Measurements from ENCODE around the gene SNF8.

Gene SNF8

GRCh38 chr17:48985436-48986245 lies 41.0 kb upstream of the SNF8 start:
- H3K36me3 ChIP-seq (ENCODE audit: low read length) = no peaks in the 10 kb centered on the region
- H3F3A ChIP-seq (ENCODE audit: insufficient read depth) = no peaks in the 10 kb centered on the region
- no peak overlapping the region for H2AFZ ChIP-seq (ENCODE audit: low read depth, low read length, severe bottlenecking)
- TF ChIP-seq EZH2phosphoT487 (conservative IDR thresholded peaks at IDR 0.05; ENCODE audit: low read length) (no peak), CTCF (IDR thresholded peaks at IDR 0.05; ENCODE audit: insufficient read depth, low read length, poor library complexity, severe bottlenecking) (no peak)
- H4K20me1 ChIP-seq (ENCODE audit: low read depth, low read length) = no peaks in the 10 kb centered on the region
- H3K4me3 ChIP-seq (ENCODE audit: insufficient read depth, low read length, poor library complexity, severe bottlenecking) = no peak overlapping the region
- H3K9ac ChIP-seq (ENCODE audit: low read length) = no peak overlapping the region
- H3K9me2 ChIP-seq (replicated peaks; ENCODE audit: insufficient read depth, low read length) = no peaks in the 10 kb centered on the region
- no peaks in the 10 kb centered on the region for H3K9me3 ChIP-seq (ENCODE audit: insufficient read depth, low read length)
- no peak overlapping the region for H3K4me2 ChIP-seq (ENCODE audit: low read depth, low read length, poor library complexity, severe bottlenecking)
- H3K27ac ChIP-seq (ENCODE audit: low read depth, low read length) = no peak overlapping the region
- no peaks in the 10 kb centered on the region for H3K27me3 ChIP-seq (ENCODE audit: low read length)
- no peaks in the 10 kb centered on the region for H3K79me2 ChIP-seq (ENCODE audit: insufficient read depth, low read length)

- no peaks in the 10 kb centered on the region for H3K79me2 ChIP-seq (ENCODE audit: insufficient read depth, low read length)
- H3K27ac ChIP-seq (ENCODE audit: low read depth, low read length) = no peak overlapping the region
Measured at GRCh38 chr17:48981927-48982539, 37.4 kb upstream of the SNF8 start.

GRCh38 chr17:48973806-48974205 lies 29.2 kb upstream of the SNF8 start:
- Histone ChIP-seq H3K4me3 (ENCODE audit: insufficient read depth, low read length, poor library complexity, severe bottlenecking) (no peak overlapping the region), H3K9me2 (replicated peaks; ENCODE audit: insufficient read depth, low read length) (no peaks in the 10 kb centered on the region), H3K4me2 (ENCODE audit: low read depth, low read length, poor library complexity, severe bottlenecking) (no peak overlapping the region), H3K36me3 (ENCODE audit: low read length) (no peaks in the 10 kb centered on the region), H4K20me1 (ENCODE audit: low read depth, low read length) (no peaks in the 10 kb centered on the region), H2AFZ (ENCODE audit: low read depth, low read length, severe bottlenecking) (no peak overlapping the region), H3K27me3 (ENCODE audit: low read length) (no peaks in the 10 kb centered on the region), H3K27ac (ENCODE audit: low read depth, low read length) (no peak overlapping the region), H3K79me2 (ENCODE audit: insufficient read depth, low read length) (no peaks in the 10 kb centered on the region), H3F3A (ENCODE audit: insufficient read depth) (no peaks in the 10 kb centered on the region), H3K9me3 (ENCODE audit: insufficient read depth, low read length) (no peaks in the 10 kb centered on the region), H3K9ac (ENCODE audit: low read length) (no peak overlapping the region)
- TF ChIP-seq EZH2phosphoT487 (conservative IDR thresholded peaks at IDR 0.05; ENCODE audit: low read length) (no peak), CTCF (IDR thresholded peaks at IDR 0.05; ENCODE audit: insufficient read depth, low read length, poor library complexity, severe bottlenecking) (no peak)

More at GRCh38 chr17:48981927-48982539, 37.4 kb upstream of the SNF8 start:
- Histone ChIP-seq H3K4me2 (ENCODE audit: low read depth, low read length, poor library complexity, severe bottlenecking) (no peak overlapping the region), H3K9ac (ENCODE audit: low read length) (no peak overlapping the region), H4K20me1 (ENCODE audit: low read depth, low read length) (no peaks in the 10 kb centered on the region), H3F3A (ENCODE audit: insufficient read depth) (no peaks in the 10 kb centered on the region), H3K4me3 (ENCODE audit: insufficient read depth, low read length, poor library complexity, severe bottlenecking) (no peak overlapping the region), H3K9me3 (ENCODE audit: insufficient read depth, low read length) (no peaks in the 10 kb centered on the region), H2AFZ (ENCODE audit: low read depth, low read length, severe bottlenecking) (no peak overlapping the region), H3K27me3 (ENCODE audit: low read length) (no peaks in the 10 kb centered on the region), H3K36me3 (ENCODE audit: low read length) (no peaks in the 10 kb centered on the region), H3K9me2 (replicated peaks; ENCODE audit: insufficient read depth, low read length) (no peaks in the 10 kb centered on the region)
- TF ChIP-seq EZH2phosphoT487 (conservative IDR thresholded peaks at IDR 0.05; ENCODE audit: low read length) (no peak), CTCF (IDR thresholded peaks at IDR 0.05; ENCODE audit: insufficient read depth, low read length, poor library complexity, severe bottlenecking) (no peak)
